GM18502 (cell line): ENCODE measurements around the gene CDK5.

Experiments used
- ATAC-seq: cut with Tn5 transposase; IDR thresholded peaks from one replicate; pipeline ENCODE4 v1.9.1; 2021; ENCODE audit warnings: mild to moderate bottlenecking; ENCODE audit not compliant: unreplicated experiment, poor library complexity

CDK5 gene

GRCh38 chr7:151057506-151057988 lies at the start of gene CDK5:
Gene CDK5, minus strand, starts transcription at chr7:151057897. Its CDS starts 49 bp downstream, at chr7:151057848.
- ATAC-seq, result peak; percentile 15

- no peak for ATAC-seq
These were observed 46.9 kb upstream of the CDK5 start for GRCh38 chr7:151104411-151105235.

- no peak for ATAC-seq
These were observed 46.3 kb upstream of the CDK5 start for GRCh38 chr7:151103973-151104372.

GRCh38 chr7:151102991-151103390 lies 45.3 kb upstream of the CDK5 start:
- no peak for ATAC-seq

GRCh38 chr7:151101621-151102396 lies 44.1 kb upstream of the CDK5 start:
- no peak for ATAC-seq

GRCh38 chr7:151100921-151101320 lies 43.2 kb upstream of the CDK5 start:
- no peak for ATAC-seq

- ATAC-seq, result no peak
These were observed 42.0 kb upstream of the CDK5 start for GRCh38 chr7:151099486-151100211.

- ATAC-seq, result no peak
These were observed 38.3 kb upstream of the CDK5 start for GRCh38 chr7:151095828-151096475.

GRCh38 chr7:151095123-151095797 lies 37.6 kb upstream of the CDK5 start:
- ATAC-seq, result no peak

- ATAC-seq, result no peak
These were observed 37.0 kb upstream of the CDK5 start for GRCh38 chr7:151094675-151095074.

GRCh38 chr7:151093748-151094147 lies 36.1 kb upstream of the CDK5 start:
- ATAC-seq, result no peak

- ATAC-seq, result no peak
These were observed 34.3 kb upstream of the CDK5 start for GRCh38 chr7:151091988-151092387.

- no peak for ATAC-seq
These were observed 33.7 kb upstream of the CDK5 start for GRCh38 chr7:151091431-151091830.

GRCh38 chr7:151091003-151091402 lies 33.3 kb upstream of the CDK5 start:
- ATAC-seq, result no peak

- no peak for ATAC-seq
These were observed 32.4 kb upstream of the CDK5 start for GRCh38 chr7:151089893-151090730.

GRCh38 chr7:151088856-151089699 lies 31.4 kb upstream of the CDK5 start:
- no peak for ATAC-seq

- ATAC-seq, result no peak
These were observed 30.5 kb upstream of the CDK5 start for GRCh38 chr7:151088019-151088855.
